ENCODE results near the gene AFAP1L1.

The AFAP1L1 gene
- 0 to 0.14 reads per million in 2 donors for total RNA-seq

GRCh38 chr5:149271716-149272563 is at the start of gene AFAP1L1:
Gene AFAP1L1, plus strand, starts transcription at chr5:149271859. Its CDS starts 110 bp downstream, at chr5:149271969.
- DNase-seq: no peak

- DNase-seq: no peak
Observed at GRCh38 chr5:149223081-149223848, 48.4 kb upstream of the AFAP1L1 start.

GRCh38 chr5:149224282-149224681 is 47.4 kb upstream of the AFAP1L1 start:
- no peak for DNase-seq

GRCh38 chr5:149227168-149227826 is 44.4 kb upstream of the AFAP1L1 start:
- no peak for DNase-seq

GRCh38 chr5:149228618-149229297 is 42.9 kb upstream of the AFAP1L1 start:
- DNase-seq: no peak

- no peak for DNase-seq
Observed at GRCh38 chr5:149229298-149229937, 42.2 kb upstream of the AFAP1L1 start.

GRCh38 chr5:149235841-149236240 is 35.8 kb upstream of the AFAP1L1 start:
- no peak for DNase-seq

GRCh38 chr5:149237662-149238061 is 34.0 kb upstream of the AFAP1L1 start:
- no peak for DNase-seq

- no peak for DNase-seq
Observed at GRCh38 chr5:149238540-149238939, 33.1 kb upstream of the AFAP1L1 start.

GRCh38 chr5:149239917-149240316 is 31.7 kb upstream of the AFAP1L1 start:
- no peak for DNase-seq

GRCh38 chr5:149240354-149240998 is 31.2 kb upstream of the AFAP1L1 start:
- DNase-seq: peak; percentile 71

- DNase-seq: no peak
Observed at GRCh38 chr5:149242339-149242738, 29.3 kb upstream of the AFAP1L1 start.

- no peak for DNase-seq
Observed at GRCh38 chr5:149246906-149247305, 24.8 kb upstream of the AFAP1L1 start.

GRCh38 chr5:149247726-149248125 is 23.9 kb upstream of the AFAP1L1 start:
- no peak for DNase-seq

- DNase-seq: no peak
Observed at GRCh38 chr5:149251546-149251945, 20.1 kb upstream of the AFAP1L1 start.

- no peak for DNase-seq
Observed at GRCh38 chr5:149254506-149254905, 17.2 kb upstream of the AFAP1L1 start.

- DNase-seq: no peak
Observed at GRCh38 chr5:149256451-149256850, 15.2 kb upstream of the AFAP1L1 start.

- DNase-seq: no peak
Observed at GRCh38 chr5:149257131-149257530, 14.5 kb upstream of the AFAP1L1 start.

GRCh38 chr5:149257889-149258705 is 13.6 kb upstream of the AFAP1L1 start:
- DNase-seq: no peak

GRCh38 chr5:149260761-149261160 is 10.9 kb upstream of the AFAP1L1 start:
- DNase-seq: no peak

- no peak for DNase-seq
Observed at GRCh38 chr5:149261246-149261645, 10.4 kb upstream of the AFAP1L1 start.

Measured in T-helper 9 cell (primary cell).